Activated T-cell treated with anti-CD3 and anti-CD28 coated beads, Interleukin-2, amount 50 U/mL, for 1 hour (primary cell): ENCODE measurements around the gene SYNJ2.
A peak's percentile ranks its signal among the peaks of the same experiment; 100 is the strongest.
"Not testable (repeated sequence)": the region's sequence is repeated elsewhere in the genome, so short reads cannot be mapped to it uniquely, and the experiment has no call there.

Experiments used
- DNase-seq: peaks from one replicate; pipeline ENCODE4 v3.0.0-alpha.2; 2020

The SYNJ2 gene, protein sequence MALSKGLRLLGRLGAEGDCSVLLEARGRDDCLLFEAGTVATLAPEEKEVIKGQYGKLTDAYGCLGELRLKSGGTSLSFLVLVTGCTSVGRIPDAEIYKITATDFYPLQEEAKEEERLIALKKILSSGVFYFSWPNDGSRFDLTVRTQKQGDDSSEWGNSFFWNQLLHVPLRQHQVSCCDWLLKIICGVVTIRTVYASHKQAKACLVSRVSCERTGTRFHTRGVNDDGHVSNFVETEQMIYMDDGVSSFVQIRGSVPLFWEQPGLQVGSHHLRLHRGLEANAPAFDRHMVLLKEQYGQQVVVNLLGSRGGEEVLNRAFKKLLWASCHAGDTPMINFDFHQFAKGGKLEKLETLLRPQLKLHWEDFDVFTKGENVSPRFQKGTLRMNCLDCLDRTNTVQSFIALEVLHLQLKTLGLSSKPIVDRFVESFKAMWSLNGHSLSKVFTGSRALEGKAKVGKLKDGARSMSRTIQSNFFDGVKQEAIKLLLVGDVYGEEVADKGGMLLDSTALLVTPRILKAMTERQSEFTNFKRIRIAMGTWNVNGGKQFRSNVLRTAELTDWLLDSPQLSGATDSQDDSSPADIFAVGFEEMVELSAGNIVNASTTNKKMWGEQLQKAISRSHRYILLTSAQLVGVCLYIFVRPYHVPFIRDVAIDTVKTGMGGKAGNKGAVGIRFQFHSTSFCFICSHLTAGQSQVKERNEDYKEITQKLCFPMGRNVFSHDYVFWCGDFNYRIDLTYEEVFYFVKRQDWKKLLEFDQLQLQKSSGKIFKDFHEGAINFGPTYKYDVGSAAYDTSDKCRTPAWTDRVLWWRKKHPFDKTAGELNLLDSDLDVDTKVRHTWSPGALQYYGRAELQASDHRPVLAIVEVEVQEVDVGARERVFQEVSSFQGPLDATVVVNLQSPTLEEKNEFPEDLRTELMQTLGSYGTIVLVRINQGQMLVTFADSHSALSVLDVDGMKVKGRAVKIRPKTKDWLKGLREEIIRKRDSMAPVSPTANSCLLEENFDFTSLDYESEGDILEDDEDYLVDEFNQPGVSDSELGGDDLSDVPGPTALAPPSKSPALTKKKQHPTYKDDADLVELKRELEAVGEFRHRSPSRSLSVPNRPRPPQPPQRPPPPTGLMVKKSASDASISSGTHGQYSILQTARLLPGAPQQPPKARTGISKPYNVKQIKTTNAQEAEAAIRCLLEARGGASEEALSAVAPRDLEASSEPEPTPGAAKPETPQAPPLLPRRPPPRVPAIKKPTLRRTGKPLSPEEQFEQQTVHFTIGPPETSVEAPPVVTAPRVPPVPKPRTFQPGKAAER (N-terminal part only)

DNA sequence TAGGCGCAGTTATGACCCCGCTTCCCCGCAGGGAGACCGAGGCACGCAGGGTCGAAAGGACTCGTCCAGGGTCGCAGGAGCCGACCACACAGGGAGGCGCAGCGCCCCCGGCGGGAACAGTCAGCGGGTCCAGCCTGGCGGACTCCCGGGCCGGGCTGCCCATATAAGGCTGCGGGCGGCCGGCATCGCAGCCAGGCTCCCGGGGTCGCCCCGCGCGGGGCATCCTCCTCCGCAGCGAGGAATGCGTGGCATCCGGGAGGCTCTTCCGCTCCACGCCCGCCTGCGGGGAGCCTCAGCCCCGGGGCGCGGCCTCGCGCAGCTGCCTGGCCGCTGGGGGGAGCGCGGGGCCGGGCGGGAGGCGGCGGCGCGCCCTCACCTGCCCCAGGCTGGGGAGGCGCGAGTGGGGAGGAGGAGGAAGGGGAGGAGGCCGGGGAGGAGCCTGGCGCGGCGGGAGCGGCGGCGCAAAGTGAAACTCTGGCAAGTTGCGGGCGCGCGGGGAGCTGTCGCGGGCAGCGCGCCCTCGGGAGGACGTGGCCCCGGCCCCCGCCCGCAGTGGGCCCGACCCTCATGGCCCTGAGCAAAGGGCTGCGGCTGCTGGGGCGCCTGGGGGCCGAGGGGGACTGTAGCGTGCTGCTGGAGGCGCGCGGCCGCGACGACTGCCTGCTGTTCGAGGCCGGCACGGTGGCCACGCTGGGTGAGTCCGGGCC is at the start of gene SYNJ2:
Gene SYNJ2, plus strand, starts transcription at position 469 of the 707 bp plus-strand sequence. Its CDS starts 99 bp downstream, at position 568.
- DNase-seq: peak; percentile 88

DNA sequence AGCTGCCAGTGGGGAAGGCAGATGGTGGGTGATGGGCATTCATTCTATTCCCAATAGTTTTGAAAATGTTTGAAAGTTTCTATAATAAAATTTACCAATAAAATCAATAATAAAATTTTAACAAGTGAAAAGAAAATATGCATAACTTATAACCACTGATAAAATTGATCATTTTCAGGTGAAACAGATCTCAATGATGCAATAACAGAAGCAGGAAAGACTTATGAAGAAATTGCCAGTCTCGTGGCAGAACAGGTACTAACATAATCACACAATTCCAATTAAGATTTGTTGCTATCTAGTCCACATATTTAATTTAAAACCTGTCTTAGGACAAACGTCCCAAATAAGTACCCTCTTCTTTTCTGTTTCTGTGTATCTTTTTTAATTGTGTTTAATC is 45.9 kb upstream of the SYNJ2 start:
- DNase-seq: no peak

DNA sequence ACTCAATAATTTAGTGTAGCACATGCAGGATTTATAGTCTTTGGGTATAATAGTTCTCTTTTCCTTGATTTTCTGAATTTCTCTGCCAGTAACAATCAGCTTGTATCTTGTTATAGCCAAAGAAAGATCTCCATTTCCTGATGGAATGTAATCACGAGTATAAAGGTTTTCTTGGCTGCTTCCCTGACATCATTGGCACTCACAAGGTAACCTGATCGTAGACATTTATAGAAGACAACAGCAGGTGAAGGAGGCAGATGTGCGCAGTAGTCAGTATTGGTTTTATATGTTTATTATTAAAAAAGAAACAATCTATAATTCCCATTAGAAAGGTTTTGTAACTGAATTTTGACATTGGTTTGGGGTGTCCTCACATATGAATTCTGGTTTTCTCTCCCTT is 44.3 kb upstream of the SYNJ2 start:
- no peak for DNase-seq

DNA sequence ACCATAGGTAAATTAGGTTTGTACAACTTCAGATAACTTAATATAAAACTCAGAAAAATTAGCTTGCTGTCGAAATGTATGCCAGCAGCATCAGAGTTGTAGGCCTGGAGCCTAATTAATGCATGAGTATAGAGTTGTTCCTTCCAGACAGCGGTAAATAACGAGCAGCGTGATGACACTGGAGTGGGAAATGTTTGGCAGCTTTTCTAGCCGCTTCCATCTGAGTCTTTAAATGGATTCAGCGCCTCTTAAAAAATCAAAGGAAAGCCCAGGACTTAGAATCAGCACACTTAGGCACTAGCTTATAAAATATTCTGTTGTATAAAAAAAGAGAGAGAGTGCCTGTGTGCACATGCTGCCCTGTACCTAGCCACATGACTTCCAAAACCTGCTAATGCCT is 43.7 kb upstream of the SYNJ2 start:
- no peak for DNase-seq

DNA sequence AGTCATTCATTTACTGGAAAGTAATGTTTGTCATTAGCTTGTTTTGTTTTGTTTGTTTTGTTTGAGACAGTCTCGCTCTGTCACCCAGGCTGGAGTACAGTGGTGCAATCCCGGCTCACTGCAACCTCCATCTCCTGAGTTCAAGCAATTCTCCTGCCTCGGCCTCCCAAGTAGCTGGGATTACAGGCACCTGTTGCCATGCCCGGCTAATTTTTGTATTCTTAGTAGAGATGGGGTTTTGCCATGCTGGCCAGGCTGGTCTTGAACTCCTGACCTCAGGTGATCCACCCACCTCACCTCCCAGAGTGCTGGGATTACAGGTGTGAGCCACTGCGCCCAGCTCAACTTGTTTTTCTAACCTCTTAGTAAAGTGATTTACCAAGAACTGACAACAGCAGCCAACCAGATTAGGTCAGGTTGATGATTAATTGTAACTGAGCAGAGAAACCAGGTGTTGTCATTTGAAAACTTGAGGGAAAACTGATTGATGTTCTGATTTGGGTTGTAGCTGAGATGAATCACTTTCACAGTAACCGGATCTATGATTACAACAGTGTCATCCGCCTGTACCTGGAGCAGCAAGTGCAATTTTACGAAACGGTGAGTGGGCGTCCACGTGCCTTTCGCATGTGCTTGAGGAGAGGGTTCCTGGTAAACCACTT is 41.2 kb upstream of the SYNJ2 start:
- DNase-seq: not testable (repeated sequence)

DNA sequence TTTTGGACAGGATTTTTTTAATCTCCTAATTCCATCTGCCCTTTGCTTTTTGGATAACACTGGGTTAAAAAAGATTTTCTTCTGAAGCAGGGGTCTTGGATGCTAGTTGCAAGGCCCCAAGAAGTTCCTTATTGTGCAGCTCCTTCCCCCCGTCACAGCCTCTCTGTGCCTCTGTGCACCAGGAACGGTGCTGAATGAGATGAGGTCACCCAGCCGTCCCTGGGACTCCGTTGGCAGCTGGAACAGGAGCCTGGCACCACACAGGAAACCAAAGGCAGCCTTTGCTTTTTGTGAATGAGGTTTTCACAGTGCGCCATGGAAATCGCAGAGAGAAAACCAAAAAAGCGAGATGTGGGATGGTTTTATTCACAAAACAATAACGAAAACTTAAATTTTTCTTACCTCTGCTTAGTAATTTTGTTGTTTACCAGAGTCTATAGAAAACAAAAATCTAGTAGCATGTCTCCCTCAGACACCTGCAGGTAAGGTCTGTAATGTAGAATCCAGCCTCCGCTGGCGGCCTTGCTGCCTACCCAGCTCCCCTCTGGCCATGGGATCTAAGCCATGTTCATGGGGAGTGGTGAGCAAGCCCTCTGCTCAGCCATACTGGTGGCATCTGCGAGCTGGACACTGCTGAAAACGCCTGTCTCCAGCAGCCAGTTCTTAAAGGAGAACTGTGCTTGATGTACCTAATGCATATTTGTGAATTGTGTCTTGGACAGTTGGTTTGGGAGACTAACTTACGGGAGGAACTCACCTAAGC is 40.4 kb upstream of the SYNJ2 start:
- no peak for DNase-seq

DNA sequence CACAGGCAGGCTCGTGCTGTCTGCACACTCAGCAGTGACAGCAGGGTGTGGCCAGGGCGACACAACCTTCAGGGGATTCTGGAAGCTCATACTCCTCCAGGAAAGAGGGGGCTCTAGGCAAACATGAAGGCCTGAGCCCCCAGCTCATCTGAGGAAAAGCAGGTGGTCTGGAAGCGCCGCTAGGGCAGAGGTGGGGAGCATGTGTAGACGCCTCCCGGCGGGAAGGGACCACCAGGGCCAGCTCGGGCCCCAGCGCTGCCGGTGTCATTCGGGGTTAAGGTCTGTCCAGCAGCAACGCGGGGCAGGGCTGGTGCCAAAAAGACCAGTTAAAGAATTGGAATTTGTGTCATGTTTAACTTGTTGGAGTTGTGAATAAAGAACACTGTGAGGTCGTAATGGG is 39.3 kb upstream of the SYNJ2 start:
- DNase-seq: no peak

DNA sequence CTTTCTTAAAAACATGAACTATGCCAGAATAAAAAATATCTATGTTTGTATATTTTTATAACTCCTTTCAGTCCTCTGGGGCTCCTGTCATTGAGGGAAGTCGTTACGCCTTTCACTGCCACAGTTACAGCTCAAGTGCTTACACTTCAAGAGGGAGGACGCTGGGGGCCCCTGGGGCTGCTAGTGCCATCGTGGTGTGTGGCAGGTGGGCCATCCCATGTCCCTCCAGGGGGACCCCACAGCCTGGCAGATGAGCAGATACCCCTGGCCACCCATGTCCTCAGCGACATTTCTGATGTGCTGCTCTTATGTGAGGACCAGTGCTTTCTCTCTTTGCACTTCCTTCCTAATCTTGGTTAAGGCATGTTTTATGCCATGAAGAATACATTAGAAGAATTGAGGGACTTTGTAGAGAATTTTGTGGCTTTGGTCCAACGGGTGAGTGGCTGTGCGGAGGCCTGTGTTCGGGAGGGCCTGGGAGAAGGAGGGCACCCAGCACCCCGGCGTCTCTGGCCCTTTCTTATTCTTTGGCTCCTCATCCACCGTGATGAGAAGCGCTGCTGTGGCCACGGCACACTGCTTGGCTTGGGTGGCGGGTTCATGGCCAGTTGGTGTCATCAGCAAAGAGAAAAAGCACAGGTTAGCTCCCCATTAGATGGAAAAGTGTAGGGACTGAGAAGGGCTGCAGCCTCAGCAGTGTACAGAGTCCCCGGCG is 38.3 kb upstream of the SYNJ2 start:
- no peak for DNase-seq

DNA sequence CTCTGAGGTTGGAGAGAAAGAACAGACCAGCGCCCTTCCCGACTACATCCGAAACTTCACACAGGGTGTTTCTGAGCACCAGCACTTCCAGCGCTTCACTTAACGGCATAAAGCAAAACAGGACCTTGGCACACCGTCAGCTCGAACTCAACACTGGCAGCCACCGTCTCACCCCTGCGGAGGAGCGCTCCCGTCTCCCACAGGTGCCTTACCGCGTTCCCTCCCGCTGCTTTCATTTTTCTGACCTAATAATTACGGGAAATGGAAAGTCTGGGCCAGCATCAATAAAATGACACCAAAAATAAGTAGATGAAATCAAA is 37.7 kb upstream of the SYNJ2 start:
- DNase-seq: no peak

DNA sequence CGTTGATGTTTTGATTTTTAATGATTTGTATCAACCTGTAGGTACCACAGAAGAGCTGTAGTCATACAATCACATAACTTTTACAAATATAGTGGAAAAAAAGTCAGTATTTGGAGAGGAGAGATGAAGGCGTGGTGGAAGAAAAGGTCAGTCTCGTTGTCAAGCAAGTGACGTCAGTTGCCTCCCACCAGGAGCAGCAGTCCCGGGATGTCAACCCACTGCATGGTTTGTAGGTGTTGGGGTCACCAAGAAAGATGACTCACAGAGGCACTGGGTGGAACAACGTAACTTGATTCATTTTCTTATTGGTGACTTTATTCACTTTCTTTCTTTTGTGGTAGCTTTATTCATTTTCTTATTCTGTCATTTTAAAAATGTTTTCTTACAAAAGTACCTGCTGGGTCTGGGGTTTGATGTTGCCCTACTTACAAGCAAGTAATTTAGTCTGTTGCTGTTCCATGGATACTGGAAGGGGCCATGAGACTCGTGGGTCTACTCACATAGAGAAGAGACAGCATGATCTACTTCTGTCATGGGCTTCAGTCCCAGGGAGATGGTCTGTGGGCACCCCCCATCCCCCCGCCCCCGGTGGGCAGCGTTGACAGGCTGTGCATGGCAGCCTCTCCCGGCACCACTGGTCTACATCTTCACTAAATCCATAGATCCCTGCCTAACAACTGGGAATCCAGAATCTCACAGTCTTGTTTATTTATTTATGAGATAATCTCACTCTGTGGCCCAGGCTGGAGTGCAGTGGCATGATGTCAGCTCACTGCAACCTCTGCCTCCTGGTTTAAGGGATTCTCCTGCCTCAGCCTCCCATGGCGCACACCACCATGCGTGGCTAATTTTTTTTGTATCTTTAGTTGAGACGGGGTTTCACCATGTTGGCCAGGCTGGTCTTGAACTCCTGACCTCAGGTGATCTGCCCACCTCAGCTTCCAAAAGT is 36.4 kb upstream of the SYNJ2 start:
- no peak for DNase-seq

DNA sequence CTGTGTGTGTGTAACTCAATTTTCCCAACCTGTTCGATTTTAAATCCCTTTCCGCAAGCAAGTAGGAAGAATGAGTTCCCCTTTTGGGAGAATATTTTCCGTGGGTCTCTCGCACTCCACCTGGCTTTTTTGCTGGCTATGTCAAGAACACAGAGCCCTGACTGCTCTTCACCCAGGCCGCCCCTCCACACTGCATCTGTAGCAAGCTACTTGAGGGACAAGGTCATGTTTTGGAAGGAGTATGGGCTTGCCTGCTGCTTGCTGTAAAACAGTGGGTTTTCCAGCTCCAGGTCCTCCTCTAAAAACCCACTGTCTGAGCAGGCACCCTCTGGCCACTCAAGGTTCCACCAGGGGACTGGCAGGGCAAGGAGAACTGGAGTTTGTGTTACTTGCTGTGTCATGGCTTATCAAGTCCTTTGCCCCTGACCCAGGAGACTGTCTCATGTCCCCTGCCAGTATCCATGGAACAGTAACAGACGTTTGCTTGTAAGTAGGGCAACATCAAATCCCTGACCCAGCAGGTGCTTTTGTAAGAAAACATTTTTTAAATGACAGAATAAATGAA is 35.5 kb upstream of the SYNJ2 start:
- DNase-seq: no peak

DNA sequence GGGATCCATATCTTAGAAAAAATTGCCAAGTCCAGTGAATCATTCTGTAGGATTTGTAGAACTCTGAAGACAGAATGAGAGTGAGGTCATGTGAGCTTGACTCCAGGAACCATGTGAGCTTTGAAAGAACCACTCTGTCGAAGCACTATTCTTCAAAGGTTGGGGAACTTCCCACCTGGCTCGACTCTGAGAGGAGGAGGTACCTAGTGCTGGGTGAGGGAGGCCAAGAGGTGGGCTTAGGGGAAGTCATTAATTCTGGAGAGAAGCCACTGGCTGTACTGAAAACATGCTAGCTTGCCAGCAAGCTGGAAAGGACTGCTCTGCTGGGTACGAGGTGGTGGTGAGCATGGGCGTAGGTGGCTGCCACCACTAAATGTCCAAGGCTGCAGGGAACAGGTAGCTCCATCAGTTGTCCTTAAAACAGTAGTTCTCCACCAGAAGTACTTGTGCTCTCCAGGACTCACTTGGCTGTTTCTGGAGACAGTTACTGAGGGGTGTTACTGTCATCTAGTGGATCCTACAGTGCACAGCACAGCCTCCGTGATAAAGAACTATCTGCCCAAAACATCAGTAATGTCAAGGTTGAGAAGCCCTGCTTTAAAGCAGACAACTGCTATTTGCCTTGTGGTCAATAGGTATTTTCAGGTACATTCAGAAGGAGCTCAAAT is 34.7 kb upstream of the SYNJ2 start:
- DNase-seq: peak; percentile 40

DNA sequence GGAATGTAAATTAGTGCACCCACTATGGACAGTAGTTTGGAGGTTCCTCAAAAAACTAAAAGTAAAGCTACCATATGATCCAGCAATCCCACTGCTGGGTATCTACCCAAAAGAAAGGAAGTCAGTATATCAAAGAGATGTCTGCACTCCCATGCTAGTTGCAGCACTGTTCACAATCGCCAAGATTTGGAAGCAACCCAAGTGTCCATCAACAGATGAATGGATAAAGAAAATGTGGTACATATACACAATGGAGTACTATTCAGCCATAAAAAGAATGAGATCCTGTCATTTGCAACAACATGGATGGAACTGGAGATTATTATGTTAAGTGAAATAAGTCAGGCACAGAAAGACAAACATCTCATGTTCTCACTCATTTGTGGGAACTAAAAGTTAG is 30.8 kb upstream of the SYNJ2 start:
- not testable (repeated sequence) for DNase-seq

DNA sequence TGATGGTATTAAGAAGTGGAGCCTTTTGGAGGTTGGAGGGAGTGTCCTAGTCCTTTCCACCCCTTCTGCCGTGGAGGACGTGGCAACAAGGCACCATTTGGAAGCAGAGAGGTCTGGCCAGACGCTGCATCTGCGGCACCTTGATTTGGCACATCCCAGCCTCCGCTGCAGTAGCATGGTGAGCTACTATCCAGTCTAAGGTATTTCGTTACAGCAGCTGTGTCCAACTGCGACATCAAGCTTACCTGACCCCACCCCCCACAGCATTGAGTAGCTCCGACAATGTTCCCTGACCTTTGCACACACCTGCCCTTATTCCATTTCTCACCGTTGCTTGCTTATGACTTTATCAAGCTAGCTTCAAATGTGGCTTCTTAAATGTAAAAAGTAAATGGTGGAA is 29.8 kb upstream of the SYNJ2 start:
- no peak for DNase-seq

DNA sequence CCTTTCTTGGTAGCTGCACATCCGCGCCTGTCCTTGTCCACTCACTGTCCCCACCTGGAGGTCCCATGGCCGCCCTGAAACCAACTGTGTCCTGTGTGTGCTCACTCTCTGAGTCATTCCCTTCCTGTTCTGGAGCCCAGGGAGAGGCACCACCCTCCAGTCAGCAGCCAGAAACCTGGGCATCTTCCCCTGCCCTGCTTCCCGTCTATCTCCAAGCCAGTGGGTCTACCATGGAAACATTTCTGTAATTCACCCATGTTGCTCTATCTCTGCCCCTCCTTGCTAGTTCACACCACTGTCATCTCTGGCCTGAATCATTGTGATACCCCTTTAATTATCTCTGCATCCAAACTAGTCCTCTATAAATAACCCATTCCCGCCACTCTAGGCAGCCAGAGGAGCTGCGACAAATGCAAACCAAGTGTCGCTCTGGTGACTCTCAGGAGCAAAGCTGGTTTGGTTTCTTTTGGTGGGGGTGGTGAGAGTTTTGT is 28.8 kb upstream of the SYNJ2 start:
- no peak for DNase-seq

DNA sequence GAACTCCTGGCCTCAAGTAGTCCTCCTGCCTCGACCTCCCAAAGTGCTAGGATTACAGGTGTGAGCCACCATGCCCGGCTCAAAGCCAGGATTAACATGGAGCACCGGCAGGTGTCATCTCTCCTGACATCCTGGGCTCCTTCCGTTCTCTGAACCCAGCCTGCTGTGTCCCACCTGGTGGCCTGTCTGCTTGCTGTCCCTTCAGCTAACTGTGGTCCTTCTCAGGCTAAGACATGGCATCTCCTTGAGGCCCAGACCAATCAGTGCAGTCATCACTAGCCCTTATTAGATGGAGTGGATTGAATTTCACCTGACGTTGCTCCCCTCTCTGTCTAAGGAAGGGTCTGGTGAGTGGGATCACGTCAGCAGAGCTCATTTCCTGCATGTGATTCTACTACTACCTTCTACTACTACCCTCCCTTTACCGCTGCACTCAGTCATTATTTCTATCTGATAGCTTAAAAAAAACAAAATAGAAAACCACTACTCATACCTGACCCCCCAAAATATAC is 28.0 kb upstream of the SYNJ2 start:
- DNase-seq: no peak

DNA sequence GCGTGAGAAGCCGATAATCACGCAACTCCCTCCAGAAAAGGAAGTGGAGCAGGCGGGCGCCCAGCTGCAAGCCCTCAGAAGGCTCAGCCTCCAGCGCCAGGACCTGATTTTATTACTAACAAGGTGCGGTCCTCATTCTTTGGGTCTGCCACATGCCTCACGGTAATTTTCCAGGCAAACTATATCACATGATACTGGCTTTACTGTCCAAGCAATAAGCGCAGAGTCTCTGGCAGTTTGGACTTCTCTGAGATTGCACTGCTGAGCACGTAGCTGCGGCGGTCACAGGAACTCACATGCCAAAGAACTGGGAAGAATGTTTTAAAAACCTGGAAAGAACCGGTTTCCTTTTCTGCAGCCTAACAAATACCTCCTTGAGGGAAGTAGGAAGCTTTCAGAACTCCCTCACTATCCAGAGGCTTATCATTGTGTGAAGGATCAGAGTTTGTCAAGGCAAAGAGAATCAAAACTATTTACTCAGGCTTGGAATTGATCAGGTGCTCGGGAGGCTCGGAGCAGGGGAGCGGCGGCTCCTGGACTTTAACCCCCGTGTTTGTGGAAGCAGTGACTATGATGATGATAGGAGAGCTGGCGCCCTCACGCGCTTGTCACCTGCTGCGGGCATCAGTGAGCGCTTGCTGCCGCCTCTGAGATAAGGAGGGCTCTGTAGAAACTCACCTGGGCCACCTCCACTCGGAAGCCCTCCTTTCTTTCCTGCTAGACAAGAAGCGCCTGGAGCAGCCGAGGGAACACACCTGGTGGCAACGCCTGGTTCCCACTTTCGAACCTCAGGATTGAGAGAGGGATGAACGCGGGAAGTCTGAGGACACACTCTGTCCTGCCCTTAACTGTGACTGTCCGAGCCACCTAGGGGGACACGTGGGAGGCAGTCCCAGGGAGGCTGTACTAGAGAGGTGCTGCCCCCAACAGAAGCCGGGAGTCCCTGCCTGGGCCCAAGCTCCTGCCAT is 27.2 kb upstream of the SYNJ2 start:
- DNase-seq: no peak
